HG03066 (cell line): Measurements from ENCODE around the gene LGALS3.

ENCODE experiments used
- ATAC-seq: cut with Tn5 transposase; IDR thresholded peaks from one replicate; pipeline ENCODE4 v1.9.1; 2021; ENCODE audit warnings: low read depth; ENCODE audit not compliant: unreplicated experiment

The LGALS3 gene

GRCh38 chr14:55111122-55111708 lies 17.8 kb upstream of the LGALS3 start:
- ATAC-seq, result no peak

- no peak for ATAC-seq
Observed at GRCh38 chr14:55114720-55115119, 14.3 kb upstream of the LGALS3 start.

GRCh38 chr14:55115460-55115859 lies 13.6 kb upstream of the LGALS3 start:
- no peak for ATAC-seq

- no peak for ATAC-seq
Observed at GRCh38 chr14:55115861-55116245, 13.2 kb upstream of the LGALS3 start.

GRCh38 chr14:55116246-55117030 lies 12.6 kb upstream of the LGALS3 start:
- no peak for ATAC-seq

GRCh38 chr14:55117803-55118441 lies 11.1 kb upstream of the LGALS3 start:
- no peak for ATAC-seq

- ATAC-seq, result no peak
Observed at GRCh38 chr14:55118761-55119160, 10.3 kb upstream of the LGALS3 start.

GRCh38 chr14:55120571-55121495 lies 8.2 kb upstream of the LGALS3 start:
- no peak for ATAC-seq

GRCh38 chr14:55121628-55122439 lies 7.2 kb upstream of the LGALS3 start:
- ATAC-seq, result no peak

GRCh38 chr14:55122440-55122986 lies 6.5 kb upstream of the LGALS3 start:
- ATAC-seq, result no peak

GRCh38 chr14:55123101-55123500 lies 6.0 kb upstream of the LGALS3 start:
- no peak for ATAC-seq

GRCh38 chr14:55123852-55124639 lies 5.0 kb upstream of the LGALS3 start:
- no peak for ATAC-seq

- ATAC-seq, result no peak
Observed at GRCh38 chr14:55124774-55125386, 4.2 kb upstream of the LGALS3 start.

GRCh38 chr14:55125403-55125802 lies 3.6 kb upstream of the LGALS3 start:
- no peak for ATAC-seq

- ATAC-seq, result no peak
Observed at GRCh38 chr14:55126034-55126433, 3.0 kb upstream of the LGALS3 start.

- ATAC-seq, result no peak
Observed at GRCh38 chr14:55126932-55127459, 2.1 kb upstream of the LGALS3 start.

- no peak for ATAC-seq
Observed at GRCh38 chr14:55127460-55127951, 1.5 kb upstream of the LGALS3 start.
